Natural killer cell (primary cell): ENCODE results near the gene TNIK. TPM values are rescaled to one million over a fixed set of nuclear protein-coding genes. Genes with fewer than 3 reads are reported as not detected.

Source experiments
- ATAC-seq, 3 donors: fragments of 150-1000 bp in 2 of 3; fragments of 200-7000 bp in 1 of 3; cut with Tn5 transposase; 1 replicate in 1 of 3; 2 replicates in 2 of 3; pipeline ENCODE4 v1.10.0; 2021; ENCODE audit warnings: mild to moderate bottlenecking in 2 of 3, moderate library complexity in 2 of 3
- DNase-seq, 2 donors: peaks; one replicate each; pipeline versions ENCODE4 v3.0.0 to v3.0.0-alpha.2; 2013 to 2021; ENCODE audit warnings: mixed read lengths in 1 of 2
- H3K27ac ChIP-seq: one replicate; pipeline ENCODE4 v1.5.1; 2013; ENCODE audit warnings: mild to moderate bottlenecking, low read length
- H3K27me3 ChIP-seq: one replicate; pipeline ENCODE4 v1.6.1; 2013; ENCODE audit warnings: low read length; ENCODE audit not compliant: control insufficient read depth, insufficient read depth
- H3K36me3 ChIP-seq: one replicate; pipeline ENCODE4 v1.6.1; 2013; ENCODE audit warnings: low read length; ENCODE audit not compliant: control insufficient read depth, insufficient read depth
- H3K4me1 ChIP-seq: one replicate; pipeline ENCODE4 v1.6.1; 2013; ENCODE audit warnings: low read length; ENCODE audit not compliant: control insufficient read depth, insufficient read depth
- H3K4me3 ChIP-seq: one replicate; pipeline ENCODE4 v1.5.1; 2013; ENCODE audit warnings: low read length
- H3K9me3 ChIP-seq: one replicate; pipeline ENCODE4 v1.6.1; 2013; ENCODE audit warnings: low read length; ENCODE audit not compliant: control insufficient read depth, insufficient read depth
- H3K27ac Mint-ChIP-seq, 2 donors: one replicate each; pipeline ENCODE4 v1.8.0; 2022; ENCODE audit warnings: mild to moderate bottlenecking in 2 of 2, mixed read lengths in 2 of 2, moderate library complexity in 1 of 2
- H3K27me3 Mint-ChIP-seq, 2 donors: one replicate each; pipeline ENCODE4 v1.8.0; 2022; ENCODE audit warnings: low read depth in 2 of 2, mixed read lengths in 2 of 2
- H3K36me3 Mint-ChIP-seq: one replicate; pipeline ENCODE4 v1.8.0; 2022; ENCODE audit warnings: mixed read lengths
- H3K4me1 Mint-ChIP-seq, 2 donors: one replicate each; pipeline ENCODE4 v1.8.0; 2022; ENCODE audit warnings: mixed read lengths in 2 of 2
- H3K4me3 Mint-ChIP-seq: one replicate; pipeline ENCODE4 v1.8.0; 2022; ENCODE audit warnings: mild to moderate bottlenecking, moderate library complexity, mixed read lengths
- H3K9me3 Mint-ChIP-seq, 2 donors: one replicate each; pipeline ENCODE4 v1.8.0; 2022; ENCODE audit warnings: mixed read lengths in 2 of 2
- CTCF ChIP-seq: fragments of 200-600 bp; IDR thresholded peaks from one replicate; pipeline ENCODE4 v1.8.0; 2022; ENCODE audit warnings: antibody characterized with exemption
- WGBS: methylation state at CpG from one replicate; pipeline ENCODE4 v1.1.7; 2013; ENCODE audit warnings: missing lambda C conversion rate; ENCODE audit not compliant: insufficient coverage; 5-methylcytosine and 5-hydroxymethylcytosine counted together
- intact Hi-C: fragments of 100-400 bp; cut with micrococcal nuclease; formaldehyde crosslinking; loops from one replicate; pipeline ENCODE4 v1.14.2; 2022
- total RNA-seq, 4 donors: library from RNA; stranded (reverse); fragments of 120-200 nt in 1 of 4; gene quantifications; one replicate each; pipeline versions ENCODE4 v1.2.3 to v1.2.4, GENCODE V29; 2013 to 2022

TNIK gene
- total RNA-seq, 3 donors from 2014 or later (not counting 1 experiment from before 2014, with no cell fraction given) = 93.7 to 122 (median 119) TPM

- DNase-seq (no peak), ATAC-seq (no peak)
- peaks cover 58 to 63% of the 10 kb centered on the region in 2 donors for H3K4me1 Mint-ChIP-seq
- no peak overlapping the region for H3K27ac ChIP-seq
- H3K27me3 Mint-ChIP-seq = no peaks in the 10 kb centered on the region
- no peaks in the 10 kb centered on the region for H3K36me3 Mint-ChIP-seq
- no peaks in the 10 kb centered on the region for H3K9me3 Mint-ChIP-seq
- H3K27me3 ChIP-seq = no peaks in the 10 kb centered on the region
- H3K4me3 ChIP-seq = no peak overlapping the region
- H3K4me3 Mint-ChIP-seq = no peak overlapping the region
- H3K4me1 ChIP-seq = peaks cover 7% of the 10 kb centered on the region
- TF ChIP-seq CTCF = no peak
- peak overlapping the region in 1 of 2 donors; percentile 9 for H3K27ac Mint-ChIP-seq
- intact Hi-C loops = no loop called here
- H3K36me3 ChIP-seq = no peaks in the 10 kb centered on the region
- WGBS = 25% methylated on average over 1 of the region's 1 CpG
- no peaks in the 10 kb centered on the region for H3K9me3 ChIP-seq
Observed at GRCh38 chr3:171336406-171336805, 123.8 kb downstream of the TNIK start.

- no peak for TF ChIP-seq CTCF
- intact Hi-C loops = no loop called here
- Mint-ChIP-seq H3K27me3 (no peaks in the 10 kb centered on the region), H3K27ac (peak overlapping the region in 1 of 2 donors; percentile 4), H3K4me1 (peaks cover 64 to 68% of the 10 kb centered on the region in 2 donors), H3K9me3 (no peaks in the 10 kb centered on the region), H3K36me3 (no peaks in the 10 kb centered on the region), H3K4me3 (no peak overlapping the region)
- H3K27ac ChIP-seq = no peak overlapping the region
- no peak for DNase-seq
- no peaks in the 10 kb centered on the region for H3K27me3 ChIP-seq
- H3K4me1 ChIP-seq = peaks cover 7% of the 10 kb centered on the region
- H3K36me3 ChIP-seq = no peaks in the 10 kb centered on the region
- WGBS = 96% methylated on average over 2 of the region's 3 CpGs
- no peaks in the 10 kb centered on the region for H3K9me3 ChIP-seq
- H3K4me3 ChIP-seq = no peak overlapping the region
- ATAC-seq = no peak
Observed at GRCh38 chr3:171335559-171335958, 124.6 kb downstream of the TNIK start.

- no peak for TF ChIP-seq CTCF
- 100% methylated on average over 1 of the region's 2 CpGs for WGBS
- H3K9me3 Mint-ChIP-seq = no peaks in the 10 kb centered on the region
- intact Hi-C loops = no loop called here
- no peaks in the 10 kb centered on the region for H3K36me3 ChIP-seq
- H3K4me1 Mint-ChIP-seq = peaks cover 72 to 73% of the 10 kb centered on the region in 2 donors
- DNase-seq (no peak), ATAC-seq (no peak)
- no peaks in the 10 kb centered on the region for H3K27me3 Mint-ChIP-seq
- H3K4me3 ChIP-seq = no peak overlapping the region
- no peak overlapping the region for H3K27ac ChIP-seq
- H3K36me3 Mint-ChIP-seq = no peaks in the 10 kb centered on the region
- no peak overlapping the region for H3K4me3 Mint-ChIP-seq
- H3K4me1 ChIP-seq = peaks cover 7% of the 10 kb centered on the region
- H3K27ac Mint-ChIP-seq = peak overlapping the region; percentile 1 to 27
- no peaks in the 10 kb centered on the region for H3K9me3 ChIP-seq
- no peaks in the 10 kb centered on the region for H3K27me3 ChIP-seq
Observed at GRCh38 chr3:171334465-171334811, 125.8 kb downstream of the TNIK start.

- Mint-ChIP-seq H3K36me3 (no peaks in the 10 kb centered on the region), H3K9me3 (no peaks in the 10 kb centered on the region), H3K27ac (peak overlapping the region; percentile 1 to 27), H3K4me3 (no peak overlapping the region), H3K27me3 (no peaks in the 10 kb centered on the region), H3K4me1 (peaks cover 72 to 73% of the 10 kb centered on the region in 2 donors)
- DNase-seq (no peak), ATAC-seq (peak in 1 of 3 donors; percentile 48)
- Histone ChIP-seq H3K4me3 (no peak overlapping the region), H3K4me1 (peaks cover 7% of the 10 kb centered on the region), H3K9me3 (no peaks in the 10 kb centered on the region), H3K27ac (no peak overlapping the region), H3K27me3 (no peaks in the 10 kb centered on the region), H3K36me3 (no peaks in the 10 kb centered on the region)
- 96% methylated on average over 8 of the region's 9 CpGs for WGBS
- intact Hi-C loops = no loop called here
- TF ChIP-seq CTCF = no peak
Observed at GRCh38 chr3:171333784-171334464, 126.3 kb downstream of the TNIK start.
